Measurements from ENCODE around the gene IL1RAPL2.

DNA sequence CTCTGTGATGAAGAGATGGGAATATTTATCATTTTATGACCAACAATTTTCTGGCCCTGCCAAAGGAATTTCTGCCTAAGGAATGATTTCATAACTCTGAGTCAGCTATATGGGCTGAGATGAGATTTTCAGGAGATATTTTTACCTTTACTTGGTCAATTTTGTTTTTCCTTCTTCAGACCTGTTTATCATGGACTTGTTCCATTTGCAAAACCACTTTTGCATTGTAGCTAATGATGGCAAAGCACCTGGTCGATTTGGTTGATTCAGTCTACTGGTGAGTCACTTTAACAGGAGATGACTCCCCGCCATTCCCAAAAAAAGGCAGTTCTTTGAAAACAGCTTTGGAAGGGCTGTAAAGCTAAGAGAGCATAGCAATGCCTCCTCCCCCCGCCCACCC lies 601.2 kb downstream of the IL1RAPL2 start:
- TF ChIP-seq CTCF (IDR thresholded peaks at IDR 0.05), result no peak
- no peak for TF ChIP-seq EZH2phosphoT487 (IDR thresholded peaks at IDR 0.05)
- no peak for TF ChIP-seq EZH2 (IDR thresholded peaks at IDR 0.05)

Measured in neural progenitor cell (in vitro differentiated cells).